ENCODE data around the gene ABHD15.

Gene ABHD15

DNA sequence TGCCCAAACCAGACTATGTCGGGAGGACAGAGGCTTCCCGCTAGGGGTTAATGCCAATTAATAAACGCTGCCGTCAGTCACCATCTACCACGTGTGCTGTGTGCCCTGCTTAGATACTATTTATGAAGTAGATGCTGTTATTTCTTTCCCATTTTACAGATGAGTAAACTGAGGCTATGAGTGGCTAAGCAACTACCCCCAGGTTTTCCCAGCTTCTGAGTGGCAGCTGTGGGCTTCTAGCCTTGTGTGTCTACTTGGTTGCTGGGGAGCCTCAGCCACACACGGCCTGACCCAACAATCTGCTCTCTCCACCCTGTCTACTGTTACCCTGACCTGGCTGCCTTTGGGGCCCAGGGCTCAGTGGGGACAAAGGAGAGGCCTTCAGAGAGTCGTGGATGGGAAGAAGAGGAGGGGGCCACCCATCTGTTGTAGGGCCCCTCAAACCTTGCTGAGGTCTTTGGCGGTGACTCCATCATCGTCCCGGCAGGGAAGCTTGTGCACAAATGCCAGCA lies 15.5 kb upstream of the ABHD15 start:
- no peak for DNase-seq (ENCODE audit: low read depth in 2 of 3, low spot score in 1 of 3)

DNA sequence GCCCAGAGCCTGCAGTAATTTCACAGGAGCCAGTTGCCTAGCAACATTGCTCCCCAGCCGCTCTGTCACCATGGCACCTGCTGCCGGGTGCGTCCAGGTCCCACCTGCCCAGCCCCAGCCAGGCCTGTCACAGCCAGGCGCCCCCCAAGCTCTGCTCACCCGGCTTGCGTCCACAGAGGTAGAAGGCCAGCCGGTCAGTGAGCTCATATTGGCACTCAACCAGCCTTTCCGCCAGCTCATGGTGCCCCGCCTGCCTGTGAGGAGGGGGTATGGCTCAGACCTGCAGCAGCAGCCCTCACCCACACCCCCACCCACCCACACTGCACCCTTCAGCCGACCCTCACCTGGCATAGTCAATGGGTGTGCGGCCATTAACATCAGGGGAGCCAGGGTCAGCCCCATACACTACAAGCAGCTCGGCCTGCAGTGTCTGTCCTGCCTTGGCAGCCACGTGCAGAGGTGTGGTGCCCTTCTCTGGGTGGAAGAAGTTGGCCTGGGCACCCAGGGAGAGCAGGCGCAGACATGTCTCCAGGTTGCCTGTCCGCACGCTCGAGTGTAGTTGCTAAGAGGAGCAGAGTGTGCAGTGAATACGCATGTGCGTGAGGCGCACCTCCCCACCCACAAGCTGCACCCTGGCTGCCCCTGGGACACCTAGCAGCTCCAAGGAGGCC lies 14.9 kb upstream of the ABHD15 start:
- no peak for DNase-seq (ENCODE audit: low read depth in 2 of 3, low spot score in 1 of 3)

DNA sequence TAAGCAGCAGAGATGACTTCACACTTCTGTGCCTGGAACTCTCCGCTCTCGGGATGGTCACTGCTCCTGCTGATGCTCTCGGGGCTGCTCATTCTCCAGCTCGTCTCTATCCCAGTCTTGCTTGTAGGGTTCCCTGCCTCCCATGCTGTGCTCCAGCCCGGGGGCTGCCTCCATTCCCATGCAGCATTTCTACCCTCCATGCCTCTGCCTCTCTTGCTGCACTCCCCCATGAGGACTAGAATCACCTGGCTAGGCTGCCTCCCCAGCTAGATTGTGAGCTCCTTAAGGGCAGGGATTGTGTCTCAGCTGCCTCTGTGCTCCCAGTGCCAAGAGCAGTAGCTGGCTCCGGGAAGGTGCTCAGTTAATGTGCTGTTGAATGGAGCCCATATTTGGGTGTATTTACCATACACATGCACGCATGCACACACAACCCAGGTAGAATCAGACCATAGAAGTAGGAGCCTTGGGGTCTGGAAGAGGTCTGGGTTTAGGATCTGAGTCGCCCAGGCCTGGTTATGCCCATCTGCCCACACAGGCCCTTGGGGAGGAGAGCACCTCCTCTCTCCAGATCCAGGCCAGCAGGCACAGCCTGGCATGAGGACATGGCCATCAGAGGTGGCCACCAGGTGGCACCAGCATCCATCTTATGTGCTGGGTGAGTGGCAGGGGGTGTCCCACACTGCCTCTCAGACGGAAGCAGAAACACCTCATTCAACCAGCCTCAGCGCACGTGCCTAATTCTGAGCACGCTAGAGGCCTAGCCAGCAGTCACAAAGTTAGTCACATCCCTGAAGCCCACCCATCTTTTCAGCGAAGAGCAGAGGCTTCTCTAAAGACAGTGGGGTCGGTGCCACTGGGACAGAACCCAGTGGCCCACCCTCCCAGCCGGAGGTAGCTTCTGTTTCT lies 13.3 kb upstream of the ABHD15 start:
- DNase-seq (ENCODE audit: low read depth in 2 of 3, low spot score in 1 of 3), result peak; percentile 82 to 88 (median 87)

DNA sequence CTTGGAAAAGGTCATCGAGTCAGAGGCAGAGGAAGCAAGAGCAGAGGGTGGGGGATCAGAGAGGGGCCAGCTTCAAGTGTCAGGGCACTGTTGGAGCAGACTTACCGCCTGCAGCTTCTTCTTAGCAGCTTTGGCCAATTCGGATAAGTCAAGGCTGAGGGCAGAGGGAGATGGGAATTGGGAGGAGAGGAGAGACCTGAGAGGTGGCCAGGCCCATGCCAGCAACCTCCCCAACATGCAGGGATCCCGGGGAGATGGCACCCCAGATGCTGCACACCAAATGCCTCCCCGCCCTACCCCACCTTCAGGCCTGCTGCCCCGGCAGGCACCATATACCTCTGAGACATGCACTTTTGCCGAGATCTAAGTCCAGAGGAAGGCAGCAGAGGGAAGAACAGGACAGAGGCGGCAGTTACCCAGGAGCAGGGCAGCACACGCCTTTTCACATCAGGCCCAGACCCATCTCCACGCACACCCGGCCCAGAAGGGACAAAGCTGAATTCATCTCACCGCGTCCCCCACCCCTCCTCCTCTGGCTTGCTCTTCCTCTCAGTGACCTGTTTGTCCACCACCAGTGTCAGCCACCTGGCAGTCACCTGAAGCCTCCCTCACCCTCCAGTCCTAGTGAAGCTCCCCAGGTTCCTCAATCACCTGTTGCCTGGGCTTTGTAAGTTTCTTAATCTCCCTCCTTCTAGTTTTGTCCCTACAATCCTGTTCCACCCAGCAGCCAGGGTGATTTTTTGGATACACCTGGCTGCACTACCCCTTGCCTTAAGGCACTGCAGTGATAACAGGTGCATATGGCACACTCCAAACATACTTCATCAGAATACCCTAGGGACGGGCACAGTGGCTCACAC lies 12.0 kb upstream of the ABHD15 start:
- no peak for DNase-seq (ENCODE audit: low read depth in 2 of 3, low spot score in 1 of 3)

DNA sequence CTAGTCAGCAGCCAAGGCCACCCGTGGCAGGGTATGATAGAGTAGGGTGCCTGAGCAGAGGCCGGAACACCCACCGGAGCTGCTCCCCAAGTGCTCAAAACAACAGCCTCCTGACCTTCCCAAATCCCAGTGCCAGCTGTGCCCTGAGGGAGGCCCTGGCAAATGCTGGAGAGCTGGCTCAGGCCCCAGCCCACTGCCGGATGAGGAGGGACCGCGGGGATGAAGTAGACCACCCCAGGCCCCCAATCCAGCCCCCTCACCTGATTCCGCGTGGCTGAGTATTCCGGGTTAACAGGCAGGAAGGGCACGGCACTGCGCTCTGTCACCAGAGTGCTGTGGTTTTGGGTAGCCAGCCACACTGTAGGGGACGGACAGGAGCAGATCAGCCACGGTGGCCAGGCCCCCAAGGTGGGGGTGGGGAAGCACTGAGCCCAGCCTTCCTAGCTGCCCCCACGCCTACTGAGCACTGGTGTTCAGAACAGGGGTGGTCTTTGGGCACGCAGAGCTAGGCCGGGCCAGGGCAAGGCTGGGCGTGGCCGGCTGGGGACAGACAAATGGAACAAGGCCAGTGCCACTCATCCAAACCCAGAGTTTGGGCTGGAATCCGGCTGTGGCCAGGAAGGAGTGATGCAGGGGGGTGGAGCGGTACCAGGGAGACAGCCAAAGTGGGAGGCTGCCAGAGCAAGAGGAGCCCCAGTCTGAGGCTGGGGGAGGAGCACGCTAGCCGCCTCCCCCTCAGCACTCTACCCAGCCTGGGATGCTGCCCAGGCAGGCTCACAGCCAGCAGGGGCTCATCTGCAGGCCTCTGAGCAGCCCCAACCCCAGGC lies 10.8 kb upstream of the ABHD15 start:
- DNase-seq (ENCODE audit: low read depth in 2 of 3, low spot score in 1 of 3), result no peak

DNA sequence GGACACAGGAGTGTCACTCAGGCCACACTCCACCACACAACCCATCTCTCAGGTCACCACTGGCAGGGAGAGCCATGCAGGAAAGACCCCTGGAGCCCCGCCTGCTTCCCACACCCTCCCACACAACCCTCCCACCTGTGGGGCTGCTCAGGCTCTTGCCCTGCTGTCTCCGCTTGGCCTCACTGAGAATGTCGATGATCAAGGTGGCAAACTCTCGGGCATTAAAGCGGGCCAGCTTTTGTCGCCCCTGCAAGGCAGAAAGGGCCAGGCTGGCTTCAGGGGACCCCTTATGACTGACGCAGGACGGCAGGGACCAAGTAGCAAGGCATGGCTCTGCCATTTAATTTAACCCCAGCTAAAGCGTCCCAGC lies 10.1 kb upstream of the ABHD15 start:
- no peak for DNase-seq (ENCODE audit: low read depth in 2 of 3, low spot score in 1 of 3)

DNA sequence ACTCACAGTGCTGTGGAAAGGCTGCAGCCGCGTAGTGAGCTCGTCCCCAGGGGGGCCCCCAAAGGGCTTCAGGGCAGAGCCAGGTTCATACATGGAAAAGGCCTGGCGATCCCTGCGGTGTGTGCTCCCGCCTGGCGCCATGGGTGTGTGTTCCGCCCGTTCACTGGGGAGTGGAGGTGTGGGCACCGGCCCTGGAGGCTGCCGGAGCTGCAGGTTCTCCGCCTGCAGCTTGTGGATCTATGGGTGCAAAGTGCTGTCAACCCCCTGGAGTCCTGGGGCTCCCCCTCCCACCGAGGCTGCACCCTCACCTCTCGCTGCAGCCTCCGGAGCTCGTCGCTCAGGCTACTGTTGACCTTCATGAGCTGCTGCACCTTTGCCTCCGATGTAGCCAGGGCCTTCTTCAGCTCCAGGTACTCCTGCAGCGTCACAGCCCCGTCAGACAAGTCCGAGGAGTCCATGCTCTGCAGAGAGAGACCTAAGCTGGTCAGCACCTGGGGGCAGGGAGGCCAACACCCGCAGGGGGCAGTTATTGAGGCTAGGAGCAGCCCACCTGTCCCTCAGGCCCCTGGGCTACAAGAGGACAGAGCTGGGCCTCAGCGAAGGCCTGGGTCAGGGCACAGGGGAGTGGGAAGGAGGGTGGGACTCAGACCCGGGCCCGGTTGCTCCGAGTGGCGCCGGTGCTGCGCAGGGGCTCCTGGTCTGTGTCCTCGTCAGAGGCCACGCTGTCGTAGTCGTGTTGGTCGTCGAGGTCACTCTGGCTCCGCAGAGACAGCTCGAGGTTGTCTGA lies 9.6 kb upstream of the ABHD15 start:
- no peak for DNase-seq (ENCODE audit: low read depth in 2 of 3, low spot score in 1 of 3)

DNA sequence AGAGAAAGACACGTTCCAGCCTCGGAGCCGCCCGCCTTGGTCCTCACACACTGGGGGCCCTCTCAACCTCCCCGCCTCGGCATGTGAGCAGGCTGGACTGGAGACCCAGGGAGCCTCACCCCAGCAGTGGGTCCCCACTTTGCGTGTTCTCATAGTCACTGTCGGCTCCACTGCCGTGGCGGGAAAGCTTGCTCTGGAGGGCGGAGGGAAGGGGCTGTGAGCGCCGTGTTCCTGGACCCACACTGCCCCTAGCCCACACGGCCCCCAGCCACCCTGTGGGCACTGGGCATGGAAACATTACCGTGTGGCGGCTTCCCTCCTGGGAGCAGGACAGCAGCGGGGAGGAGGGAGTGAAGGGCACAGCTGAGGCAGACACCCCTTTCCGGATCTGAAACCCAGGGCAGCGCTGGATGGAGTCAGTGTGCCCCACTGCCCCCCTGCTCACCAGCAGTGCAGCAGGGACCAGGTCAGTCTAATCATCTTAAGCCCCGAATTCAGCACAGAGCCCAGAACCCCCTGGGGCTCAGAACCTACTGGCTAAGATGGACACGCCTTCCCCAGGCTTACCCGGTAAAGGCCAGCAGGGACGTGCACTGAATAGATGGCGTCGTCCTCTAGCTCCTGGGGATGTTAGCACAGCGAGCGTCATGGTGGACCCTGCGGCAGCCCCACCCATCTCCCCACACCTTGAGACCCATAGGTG lies 8.8 kb upstream of the ABHD15 start:
- DNase-seq (ENCODE audit: low read depth in 2 of 3, low spot score in 1 of 3), result no peak

DNA sequence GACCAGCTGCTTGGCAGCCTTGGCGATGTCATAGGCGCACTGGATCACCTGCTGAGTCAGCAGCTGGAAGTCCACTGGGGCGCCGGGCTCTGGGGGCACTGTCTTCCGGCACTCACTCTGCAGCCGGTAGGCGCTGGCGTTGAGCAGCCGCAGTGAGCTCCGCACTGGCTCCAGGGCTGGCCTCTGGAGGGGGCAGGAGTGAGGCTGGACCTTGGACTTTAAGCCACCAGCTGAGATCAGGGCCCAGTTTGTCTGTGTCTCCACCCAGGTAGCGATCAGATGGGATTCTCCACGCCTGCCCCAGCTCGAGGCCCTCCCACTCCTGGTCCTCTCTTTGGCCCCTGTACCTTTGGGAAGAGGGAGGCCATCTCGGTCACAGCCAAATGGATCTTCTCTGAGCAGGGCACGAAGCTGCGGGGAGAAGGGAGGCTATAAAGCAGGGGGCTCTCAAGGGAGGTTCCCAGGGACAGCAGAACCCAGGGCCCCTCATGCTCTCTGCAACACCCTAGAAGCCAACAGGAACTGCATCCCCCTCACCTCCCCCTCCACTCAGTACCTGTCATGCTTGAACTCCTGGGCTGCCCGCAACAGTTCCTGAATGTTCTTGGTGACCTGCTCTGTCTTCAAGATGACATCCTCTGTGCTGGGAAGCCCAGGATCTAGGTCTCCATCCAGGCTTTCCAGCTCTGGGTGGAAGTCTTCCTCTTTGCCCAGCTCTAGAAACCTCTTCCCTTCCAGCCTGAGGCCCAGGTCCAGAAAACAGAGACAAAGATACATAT lies 8.1 kb upstream of the ABHD15 start:
- DNase-seq (ENCODE audit: low read depth in 2 of 3, low spot score in 1 of 3), result no peak

DNA sequence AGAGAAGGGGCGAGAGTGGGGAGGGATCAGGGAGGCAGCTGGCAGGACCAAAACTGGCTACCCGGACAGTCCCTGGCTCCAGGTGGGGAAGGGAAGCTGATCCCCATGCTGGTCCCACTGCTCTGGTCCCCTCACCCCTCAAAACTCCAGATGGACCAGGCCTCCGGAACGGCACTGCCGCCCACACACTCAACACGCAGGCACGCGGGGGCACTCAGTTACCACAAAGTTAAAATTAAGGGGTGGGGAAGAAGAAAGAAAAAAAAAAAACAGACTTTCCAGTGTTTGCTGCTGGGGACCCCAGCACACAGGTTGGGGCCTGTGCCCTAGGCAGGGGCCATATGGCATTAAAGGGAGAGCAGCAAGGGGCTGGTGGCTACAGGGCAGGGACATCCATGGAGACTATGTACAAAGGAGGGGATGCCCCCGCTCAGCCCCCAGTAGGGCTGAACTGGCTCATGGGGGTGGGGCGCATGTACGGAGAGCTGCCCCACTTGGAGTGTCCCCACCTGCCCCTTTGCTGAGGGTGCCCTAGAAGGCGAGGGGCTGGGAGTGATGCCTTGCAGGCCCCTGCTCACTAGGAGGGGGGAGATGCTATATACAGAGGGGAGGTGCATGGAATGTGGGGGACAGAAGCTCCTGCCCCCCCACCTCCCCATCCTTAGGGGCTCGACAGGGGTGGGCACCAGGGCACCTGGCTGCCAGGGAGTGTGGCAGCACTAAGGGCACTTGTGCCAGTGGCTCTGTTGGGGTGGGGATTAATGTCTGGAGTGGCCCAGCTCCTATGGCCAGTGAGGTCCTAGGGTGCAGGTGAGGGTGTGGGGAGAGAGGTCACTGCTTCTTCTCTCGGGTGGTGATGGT lies 7.3 kb upstream of the ABHD15 start:
- DNase-seq (ENCODE audit: low read depth in 2 of 3, low spot score in 1 of 3), result no peak

DNA sequence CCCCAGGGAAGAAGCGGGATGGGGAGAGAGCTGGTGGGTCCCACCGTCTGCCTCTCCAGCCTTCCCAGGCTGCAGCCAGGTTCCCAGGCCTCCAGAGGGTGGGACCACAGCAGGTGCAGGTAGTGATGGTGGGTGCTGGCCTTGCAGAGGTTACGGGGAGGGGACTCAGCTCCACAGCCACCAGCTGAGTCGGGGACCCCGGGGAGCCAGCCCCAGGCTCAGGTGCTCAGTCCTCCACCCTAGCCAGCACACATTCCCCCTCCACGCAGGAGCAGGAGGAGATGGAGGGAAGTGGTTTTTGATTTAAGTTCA lies 6.7 kb upstream of the ABHD15 start:
- no peak for DNase-seq (ENCODE audit: low read depth in 2 of 3, low spot score in 1 of 3)

DNA sequence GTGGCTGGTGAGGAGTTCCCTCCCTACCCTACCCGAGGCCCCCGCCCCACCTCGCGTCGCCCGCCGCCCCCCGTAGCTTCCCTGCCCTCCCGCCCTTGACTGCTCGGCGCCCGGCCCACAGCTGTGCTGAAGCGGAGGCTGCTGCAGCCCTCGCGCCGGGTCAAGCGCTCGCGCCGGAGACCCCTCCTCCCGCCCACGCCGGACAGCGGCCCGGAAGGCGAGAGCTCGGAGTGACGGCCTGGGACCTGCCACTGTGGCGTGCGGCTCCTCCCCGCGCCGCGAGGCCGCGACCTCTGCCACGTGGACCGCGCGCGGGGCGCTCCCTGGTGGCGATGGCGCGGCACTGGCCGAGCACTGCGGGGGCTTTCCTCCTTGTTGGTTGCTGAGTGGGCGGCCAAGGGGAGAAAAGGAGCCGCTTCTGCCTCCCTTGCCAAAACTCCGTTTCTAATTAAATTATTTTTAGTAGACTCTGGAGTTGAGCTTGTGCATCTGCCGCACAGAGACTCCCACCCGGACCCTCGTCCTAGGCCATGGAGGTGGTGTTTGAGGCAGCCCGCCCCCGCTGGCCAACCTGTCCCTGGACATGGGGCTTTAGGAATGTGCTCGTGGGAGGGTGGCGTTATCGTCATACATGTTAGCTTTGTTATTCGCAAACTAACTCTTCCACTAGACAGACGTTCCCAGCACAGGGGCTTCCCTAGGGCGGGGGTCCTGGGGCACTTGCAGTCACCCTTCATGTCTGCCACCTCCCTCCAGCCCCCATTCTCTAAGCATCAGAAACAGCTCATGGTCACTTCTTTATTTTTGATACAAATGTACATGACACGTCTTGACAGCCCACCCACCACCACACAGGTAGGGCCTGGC lies 6.1 kb upstream of the ABHD15 start:
- DNase-seq (ENCODE audit: low read depth in 2 of 3, low spot score in 1 of 3), result no peak

DNA sequence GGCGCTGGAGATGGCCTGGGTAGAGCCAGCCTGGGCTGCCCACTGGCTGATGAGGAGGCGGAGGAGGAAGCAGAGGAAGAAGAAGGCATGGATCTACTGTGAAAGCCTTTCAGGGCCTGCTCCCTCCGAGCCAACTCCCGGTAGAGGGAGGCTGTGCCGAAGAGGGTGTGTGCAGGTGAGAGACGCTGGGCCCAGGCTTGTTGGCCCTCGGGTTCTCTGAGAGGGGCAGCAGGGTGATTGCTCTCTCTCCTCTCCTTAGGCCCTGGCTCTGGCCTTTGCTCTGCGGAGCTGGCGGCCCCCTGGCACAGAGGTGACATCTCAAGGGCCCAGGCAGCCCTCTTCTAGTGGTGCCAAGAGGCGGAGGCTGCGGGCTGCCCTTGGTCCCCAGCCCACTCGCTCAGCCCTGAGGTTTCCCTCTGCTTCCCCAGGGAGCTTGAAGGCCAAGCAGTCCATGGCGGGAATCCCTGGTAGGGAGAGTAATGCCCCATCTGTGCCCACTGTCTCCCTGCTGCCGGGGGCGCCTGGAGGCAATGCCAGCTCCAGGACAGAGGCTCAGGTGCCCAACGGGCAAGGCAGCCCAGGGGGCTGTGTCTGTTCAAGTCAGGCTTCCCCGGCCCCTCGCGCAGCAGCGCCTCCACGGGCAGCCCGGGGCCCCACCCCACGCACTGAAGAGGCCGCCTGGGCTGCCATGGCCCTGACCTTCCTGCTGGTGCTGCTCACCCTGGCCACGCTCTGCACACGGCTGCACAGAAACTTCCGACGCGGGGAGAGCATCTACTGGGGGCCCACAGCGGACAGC lies 5.2 kb upstream of the ABHD15 start:
- DNase-seq (ENCODE audit: low read depth in 2 of 3, low spot score in 1 of 3), result no peak

DNA sequence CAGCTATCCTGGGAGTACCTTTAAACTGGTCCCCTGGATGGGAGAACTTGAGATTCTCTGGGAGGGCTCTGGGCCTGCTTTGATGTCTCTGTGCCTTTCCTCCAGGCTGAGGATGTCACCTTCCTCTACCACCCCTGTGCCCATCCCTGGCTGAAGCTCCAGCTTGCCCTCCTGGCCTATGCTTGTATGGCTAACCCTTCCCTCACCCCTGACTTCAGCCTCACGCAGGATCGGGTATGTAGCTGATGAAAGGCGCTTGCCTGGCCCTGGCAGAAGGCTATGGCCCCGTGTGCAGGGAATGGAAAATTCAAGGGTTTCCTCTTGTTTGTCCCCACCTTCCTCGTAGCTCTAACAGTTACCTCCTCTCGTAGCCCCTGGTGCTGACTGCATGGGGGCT lies 4.6 kb upstream of the ABHD15 start:
- DNase-seq (ENCODE audit: low read depth in 2 of 3, low spot score in 1 of 3), result no peak

DNA sequence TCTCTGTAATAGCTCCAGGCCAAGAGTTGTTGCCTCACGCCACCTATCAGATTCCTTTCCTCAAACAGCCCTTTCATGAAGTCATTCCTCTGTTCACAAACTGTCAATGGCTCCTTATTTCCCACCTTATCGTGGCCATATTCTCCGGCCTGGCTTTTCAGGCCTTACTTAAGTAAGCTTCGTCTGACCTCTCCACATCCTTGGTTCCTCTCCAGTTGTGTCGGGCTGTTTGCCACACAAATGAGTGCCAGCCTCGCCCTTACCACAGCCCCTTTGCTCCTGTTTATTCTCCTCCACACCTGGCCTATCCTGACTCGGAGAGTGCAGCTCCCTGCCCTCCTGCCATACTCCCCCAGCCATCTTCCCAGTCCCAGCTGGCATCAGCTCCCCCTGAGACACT lies 3.7 kb upstream of the ABHD15 start:
- no peak for DNase-seq (ENCODE audit: low read depth in 2 of 3, low spot score in 1 of 3)
